ENCODE measurements around the gene LTBP2.

The LTBP2 gene

DNA sequence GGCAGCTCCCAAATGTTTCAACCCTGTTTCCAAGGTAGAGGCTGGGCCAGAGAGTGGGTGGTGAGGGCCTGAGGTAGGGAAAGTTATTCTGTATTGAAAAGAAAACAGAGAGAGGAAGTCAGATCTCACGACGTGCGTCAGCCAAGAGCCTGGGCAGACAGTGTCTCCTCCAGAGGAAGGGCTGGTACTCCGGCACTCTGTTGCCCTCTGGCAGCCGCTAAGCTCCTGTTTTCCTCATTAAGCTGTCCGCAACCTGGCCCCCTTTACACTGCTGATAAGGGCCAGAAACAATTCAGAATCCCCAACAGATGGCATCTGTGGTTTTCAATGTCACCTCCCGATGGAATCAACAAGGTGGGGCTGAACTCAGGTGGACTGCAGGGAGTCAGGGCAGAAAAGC lies 26.0 kb upstream of the LTBP2 start:
- no peak for DNase-seq (ENCODE audit: low spot score)

DNA sequence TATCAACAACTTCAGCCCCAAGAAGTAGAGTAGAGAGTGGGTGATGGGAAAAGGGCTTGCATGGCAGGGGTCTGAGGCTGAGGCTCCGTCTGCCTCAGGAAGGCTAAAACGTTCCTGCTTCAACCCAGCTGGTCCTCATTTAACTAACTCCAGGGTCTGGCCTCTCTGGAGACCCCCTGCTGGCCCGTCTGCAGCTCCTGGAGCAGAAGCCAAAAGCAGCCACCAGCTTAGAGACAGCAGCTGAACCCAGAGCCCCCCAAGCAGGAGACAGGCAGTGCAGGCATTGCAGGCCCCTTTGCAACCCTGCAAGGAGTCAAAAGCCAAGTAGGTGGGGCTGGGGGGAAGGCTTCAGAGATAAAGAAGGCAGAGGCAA lies 25.1 kb upstream of the LTBP2 start:
- no peak for DNase-seq (ENCODE audit: low spot score)

DNA sequence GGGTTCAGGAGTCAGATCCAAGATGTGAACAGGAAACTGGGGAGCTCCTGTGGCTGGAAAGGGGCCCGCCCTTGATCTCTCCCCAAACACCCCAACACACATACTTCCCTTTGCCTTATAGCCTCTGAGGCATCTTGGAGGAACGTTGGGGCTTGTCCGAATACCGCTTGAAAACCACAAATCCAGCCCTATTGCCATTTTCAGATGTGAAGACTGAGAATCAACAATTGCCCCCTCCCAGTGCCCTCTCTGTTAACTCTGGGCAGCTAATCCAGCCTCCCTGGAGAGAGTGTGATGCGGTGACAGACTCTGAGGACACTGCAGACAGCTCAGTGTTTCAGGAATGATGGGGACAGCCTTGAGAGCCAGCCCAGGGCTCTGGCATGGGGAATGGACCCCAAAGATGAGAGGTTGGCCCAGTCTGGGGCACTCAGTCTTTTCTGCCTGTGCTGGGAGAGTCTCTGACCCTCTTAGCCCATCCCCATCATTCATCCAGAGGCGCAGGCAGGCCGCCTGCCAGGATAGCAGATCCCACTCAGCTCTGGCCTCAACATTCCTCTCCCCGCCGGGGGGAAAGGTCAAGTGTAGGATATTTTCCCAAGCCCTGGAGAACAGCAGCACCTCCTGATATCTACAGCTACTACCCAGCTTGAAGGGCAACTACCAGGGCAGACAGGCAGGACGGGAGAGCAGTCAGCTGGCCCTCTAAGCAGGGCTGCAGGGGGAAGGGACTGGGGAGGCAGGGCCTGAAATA lies 24.6 kb upstream of the LTBP2 start:
- DNase-seq (ENCODE audit: low spot score), result no peak

DNA sequence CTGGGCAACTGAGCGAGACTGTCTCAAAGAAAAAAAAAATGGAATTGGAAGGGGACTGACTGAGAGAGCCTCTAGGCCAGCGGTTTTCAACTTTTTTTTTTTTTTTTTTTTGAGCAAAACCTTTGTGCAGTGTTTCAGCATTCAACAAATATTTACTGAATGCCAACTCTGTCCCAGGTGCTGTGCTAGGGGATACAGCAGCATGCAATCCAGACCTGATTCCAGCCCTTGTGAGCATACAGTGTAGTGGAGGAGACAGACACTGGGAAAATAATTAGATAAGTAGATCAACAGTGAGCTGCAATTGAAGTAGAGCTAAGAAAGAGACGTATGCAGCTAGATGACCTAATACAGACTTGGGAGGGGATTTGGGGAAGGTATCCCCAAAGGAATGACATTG lies 23.8 kb upstream of the LTBP2 start:
- no peak for DNase-seq (ENCODE audit: low spot score)

DNA sequence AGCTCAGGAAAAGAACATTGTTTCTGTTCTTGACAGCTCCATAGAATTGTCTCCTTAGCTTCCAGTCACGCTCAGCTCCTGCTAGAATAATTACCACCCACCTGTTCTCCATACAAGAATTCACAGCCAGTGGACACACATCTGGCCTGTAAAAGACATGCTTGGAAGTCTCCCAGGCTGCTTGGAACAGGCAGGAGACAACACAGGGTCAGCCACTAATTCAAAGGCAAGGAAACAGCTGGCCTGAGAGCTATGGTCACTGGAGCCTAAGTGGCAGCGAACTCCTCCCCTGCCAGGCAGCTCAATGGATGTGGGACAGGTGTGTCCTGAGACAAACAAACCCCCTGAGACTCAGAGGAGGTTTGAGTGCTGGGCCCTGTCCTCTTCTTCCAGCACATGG lies 22.9 kb upstream of the LTBP2 start:
- DNase-seq (ENCODE audit: low spot score), result no peak

DNA sequence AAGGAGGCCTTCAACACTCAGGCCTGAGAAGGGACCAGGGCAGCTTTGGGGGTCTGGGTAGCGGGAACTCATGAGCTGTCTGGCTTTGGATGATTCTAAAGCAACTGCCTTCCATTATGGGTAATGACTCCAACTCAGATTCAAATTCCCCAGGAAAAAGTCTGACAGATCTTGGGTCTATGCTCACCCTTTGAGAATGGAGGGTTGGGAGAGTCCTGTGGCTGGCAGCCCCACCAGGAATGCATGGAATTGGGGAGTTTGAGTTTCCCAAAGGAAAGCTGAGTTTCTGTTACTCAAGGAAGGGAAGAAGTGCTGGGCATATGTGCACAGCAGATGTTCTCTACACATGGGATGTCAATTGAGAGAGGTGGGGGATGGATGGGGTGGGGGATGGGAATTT lies 22.4 kb upstream of the LTBP2 start:
- no peak for DNase-seq (ENCODE audit: low spot score)

DNA sequence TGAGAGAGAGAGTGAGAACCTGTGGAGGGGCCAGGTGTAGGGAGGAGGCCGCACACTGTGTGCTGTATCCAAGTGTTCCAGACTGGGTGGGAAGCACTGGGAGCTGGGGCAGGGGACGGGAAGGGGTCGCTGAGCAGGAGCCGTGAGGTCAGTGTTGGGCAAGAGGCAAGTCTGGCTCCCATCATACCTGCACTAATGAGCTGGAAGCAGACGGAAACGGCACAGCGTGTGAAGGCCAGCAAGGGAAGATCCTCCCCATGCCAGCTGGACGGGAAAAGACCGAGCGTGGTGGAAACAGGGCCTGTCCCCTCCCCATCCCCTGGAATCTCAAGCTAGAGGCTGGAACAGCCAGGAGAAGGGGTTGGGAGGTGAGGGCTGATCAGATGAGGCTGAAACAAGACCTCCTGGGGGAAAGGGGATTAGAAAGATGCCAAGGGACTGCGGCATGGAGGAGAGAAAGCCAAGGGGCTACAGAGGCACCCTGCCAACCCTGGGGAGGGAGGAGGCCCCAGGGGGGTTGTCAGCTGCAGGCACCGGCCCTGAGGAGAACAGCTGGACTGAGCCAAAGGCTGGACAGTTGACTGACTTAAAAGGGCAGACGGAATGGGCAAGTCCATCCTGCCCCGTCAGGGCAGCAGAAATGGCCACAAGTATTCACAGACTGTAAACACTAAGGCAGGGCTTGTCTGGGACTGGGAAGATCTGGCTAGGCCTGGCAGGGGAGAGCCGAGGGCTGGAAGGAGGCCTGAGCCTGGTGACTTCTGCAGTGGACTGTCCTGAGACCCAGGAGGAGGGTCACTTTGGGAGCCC lies 19.0 kb upstream of the LTBP2 start:
- DNase-seq (ENCODE audit: low spot score), result no peak

DNA sequence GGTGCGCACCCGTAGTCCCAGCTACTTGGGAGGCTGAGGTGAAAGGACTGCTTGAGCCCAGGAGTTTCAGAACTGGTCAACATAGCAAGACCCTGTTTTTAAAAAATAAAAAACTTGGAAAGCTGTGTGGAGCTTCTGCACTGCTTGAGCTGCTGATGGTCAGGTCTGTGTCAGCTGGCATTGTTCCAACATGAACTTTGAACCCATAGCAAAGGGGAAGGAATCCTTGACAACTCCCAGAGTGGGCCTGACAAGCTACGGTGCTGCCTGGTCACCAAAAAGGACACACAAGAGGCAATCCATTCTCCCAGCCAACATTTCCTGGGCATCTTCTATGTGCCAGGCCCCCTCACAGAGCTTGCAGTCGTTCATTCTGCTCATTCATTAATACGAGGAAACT lies 16.4 kb upstream of the LTBP2 start:
- no peak for DNase-seq (ENCODE audit: low spot score)

DNA sequence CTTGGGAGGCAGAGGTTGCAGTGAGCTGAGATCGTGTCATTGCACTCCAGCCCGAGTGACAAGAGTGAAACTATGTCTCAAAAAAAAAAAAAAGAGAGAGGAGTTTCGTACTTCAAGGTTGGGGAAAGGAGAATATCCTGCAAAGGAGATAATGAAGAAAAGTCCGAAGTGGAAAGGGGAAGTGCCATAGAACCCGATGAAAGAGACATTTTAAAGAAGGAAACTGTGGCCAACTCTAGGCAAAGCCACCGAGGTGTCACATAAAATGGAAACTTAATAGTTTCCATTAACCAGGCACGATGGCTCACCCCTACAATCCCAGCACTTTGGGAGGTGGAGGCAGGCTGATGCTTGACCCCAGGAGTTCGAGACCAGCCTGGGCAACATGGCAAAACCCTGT lies 15.0 kb upstream of the LTBP2 start:
- DNase-seq (ENCODE audit: low spot score), result no peak

DNA sequence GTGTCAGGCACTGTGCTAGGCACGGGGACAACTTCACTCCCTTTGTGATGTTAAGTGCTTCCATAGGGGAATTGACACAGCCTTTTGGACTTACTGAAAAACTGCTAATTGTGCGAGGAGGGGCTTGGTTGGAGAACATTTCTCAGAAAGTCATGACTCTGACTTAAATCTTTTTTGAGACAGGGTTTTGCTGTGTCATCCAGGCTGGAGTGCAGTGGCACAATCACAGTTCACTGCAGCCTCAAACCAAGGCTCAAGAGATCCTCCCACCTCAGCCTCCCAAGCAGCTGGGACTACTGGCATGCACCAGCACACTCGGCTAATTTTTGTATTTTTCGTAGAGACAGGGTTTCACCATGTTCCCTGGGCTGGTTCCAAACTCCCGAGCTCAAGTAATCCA lies 10.2 kb upstream of the LTBP2 start:
- no peak for DNase-seq (ENCODE audit: low spot score)

DNA sequence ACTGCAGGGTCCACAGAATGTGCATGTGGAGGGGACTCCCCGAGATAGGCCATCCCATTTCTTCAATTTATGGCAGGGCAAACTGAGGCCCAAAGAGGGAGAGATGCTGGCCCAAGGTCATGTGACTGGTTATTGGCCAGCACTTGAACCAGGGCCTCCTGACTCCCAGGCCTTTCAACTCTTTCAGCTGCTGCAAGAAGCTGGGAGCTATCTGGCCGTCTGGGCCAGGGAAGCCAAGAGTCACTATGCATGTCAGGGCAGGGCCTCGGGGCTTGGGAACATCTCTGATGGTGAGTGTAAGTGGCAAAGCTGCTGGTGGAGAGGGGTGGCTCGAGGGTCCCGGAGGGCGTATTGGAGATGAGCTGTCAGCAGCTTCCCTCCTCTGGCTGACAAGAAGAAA lies 9.5 kb upstream of the LTBP2 start:
- DNase-seq (ENCODE audit: low spot score), result no peak

DNA sequence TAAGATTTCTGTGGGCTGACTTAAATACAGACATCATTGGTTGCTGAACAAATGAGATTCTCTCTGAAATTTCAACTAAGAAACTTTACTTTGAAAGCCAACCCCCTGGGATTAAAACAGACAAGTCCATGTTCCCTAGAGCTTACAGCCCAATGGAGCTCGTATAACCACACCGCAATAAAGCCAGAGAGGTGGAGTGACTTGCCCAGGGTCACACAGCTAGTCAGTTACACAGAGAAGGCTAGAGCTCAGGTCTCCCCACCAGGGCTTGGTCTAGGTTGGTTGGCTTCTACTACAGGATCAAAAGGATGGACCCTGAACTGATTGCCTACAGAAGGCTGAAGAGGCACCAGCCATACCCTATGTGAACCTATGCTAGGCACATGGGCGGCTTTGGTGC lies 8.9 kb upstream of the LTBP2 start:
- no peak for DNase-seq (ENCODE audit: low spot score)

DNA sequence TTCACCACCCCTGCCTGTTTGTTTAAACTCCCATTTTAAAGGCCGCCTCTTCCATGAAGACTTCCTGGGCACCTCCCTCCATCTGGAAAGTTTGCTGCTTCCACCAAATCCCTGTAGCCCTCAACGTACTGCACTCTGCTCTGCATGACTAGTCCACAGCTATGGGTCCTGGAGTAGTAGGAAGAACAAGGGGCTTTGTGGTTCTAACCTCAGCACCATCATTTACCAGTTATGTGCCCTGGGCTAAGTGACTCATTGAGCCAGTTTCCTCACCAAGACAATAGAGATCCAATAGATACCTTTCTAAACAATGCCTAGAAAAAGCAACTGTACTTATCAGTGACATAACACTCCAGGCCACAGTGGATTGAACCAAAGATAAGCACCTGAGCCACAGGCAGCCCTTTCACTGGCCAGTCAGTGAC lies 8.5 kb upstream of the LTBP2 start:
- DNase-seq (ENCODE audit: low spot score), result no peak

DNA sequence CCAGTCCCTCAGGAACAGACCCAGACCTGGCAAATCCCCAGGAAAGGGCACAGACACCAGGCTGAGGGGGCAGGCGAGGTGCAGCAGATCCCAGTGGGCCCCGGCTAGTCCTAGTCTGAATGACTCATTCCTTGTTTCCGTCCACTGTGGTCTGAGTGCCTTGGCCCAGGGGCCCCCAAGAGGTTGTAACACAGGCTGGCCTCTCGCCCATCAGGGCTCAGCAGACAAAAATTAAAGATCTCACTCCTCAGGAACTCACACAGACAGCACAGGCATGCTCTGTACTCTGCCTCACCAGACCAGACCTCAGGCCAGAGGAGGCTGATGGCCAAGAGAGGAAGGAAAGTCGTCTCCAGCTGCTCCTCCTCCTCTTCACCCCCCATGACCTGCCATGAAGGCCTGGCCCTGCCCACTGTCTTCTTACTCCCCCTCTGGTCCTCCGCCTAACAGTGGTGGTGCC lies 7.7 kb upstream of the LTBP2 start:
- no peak for DNase-seq (ENCODE audit: low spot score)

DNA sequence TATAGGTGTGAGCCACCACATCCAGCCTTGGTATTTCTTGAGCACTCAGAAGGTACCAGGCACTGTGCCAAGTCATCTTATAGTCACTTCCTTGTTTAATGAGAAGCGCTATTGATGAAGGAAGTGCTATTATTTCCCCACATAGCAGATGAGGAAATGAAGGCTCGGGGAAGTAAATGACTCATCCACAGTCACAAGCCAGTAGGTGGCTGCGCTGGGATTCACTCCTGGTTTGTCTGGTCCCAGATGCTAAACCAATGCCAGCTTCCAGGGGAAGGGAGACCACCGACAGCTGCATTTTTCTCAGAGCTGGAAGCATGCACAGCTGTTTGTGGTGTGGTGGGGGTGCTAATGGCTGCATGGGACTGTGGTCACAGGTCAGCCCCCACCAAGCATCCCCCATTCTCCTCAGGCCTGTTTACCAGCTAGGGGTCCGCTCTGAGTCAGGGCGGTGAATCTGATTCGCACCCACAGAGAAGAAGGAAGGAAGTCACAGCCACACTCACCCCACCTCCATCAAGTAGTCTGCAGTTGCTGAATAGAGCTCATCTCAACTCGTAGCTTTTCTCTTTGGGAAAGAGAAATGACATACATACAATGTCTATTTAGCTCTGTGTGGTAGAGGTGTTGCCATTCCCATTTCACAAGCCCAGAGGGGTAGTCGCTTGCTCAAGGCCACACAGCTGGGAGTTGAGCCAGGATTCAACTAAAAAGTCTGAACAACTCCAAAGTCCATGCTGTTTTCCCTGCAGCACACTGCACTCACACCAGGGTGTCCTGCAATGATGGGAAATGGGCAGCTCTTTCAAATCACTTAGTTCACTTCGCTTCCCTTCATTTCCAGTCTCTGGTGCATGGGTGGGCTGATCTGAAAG lies 6.3 kb upstream of the LTBP2 start:
- no peak for DNase-seq (ENCODE audit: low spot score)

DNA sequence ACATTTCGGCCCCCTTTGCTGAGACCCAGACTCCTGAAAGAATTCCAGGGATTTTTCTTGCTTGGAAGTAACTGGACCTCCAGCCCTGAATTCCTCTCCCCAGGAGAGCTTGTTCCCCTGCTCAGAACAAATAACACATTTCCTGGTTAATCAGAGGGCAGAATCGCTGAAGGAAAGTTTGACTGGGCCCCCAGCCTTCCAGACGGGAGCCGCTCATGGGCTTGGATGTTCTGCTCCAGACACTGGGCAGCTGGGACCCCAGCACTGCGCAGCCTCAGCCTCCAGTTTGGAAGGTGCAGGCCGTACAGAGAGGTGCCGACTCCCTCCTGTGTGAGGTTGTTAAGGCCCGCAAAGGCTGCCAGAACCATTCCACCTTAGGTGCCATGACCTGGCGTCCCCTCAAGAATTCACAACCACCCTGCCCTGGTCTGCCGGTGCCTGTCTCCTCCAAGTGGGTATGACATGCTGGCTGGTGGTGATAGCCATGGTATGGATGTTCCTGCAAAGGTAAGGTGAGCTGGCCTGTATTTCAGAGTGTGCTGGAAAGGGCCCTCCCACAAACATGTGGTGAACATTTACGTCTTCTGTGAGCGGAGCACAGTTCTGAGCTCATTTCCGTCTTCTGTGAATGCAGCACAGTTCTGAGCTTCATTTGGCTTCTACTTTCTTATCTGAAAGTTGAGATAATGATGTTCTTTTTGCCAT lies 5.1 kb upstream of the LTBP2 start:
- DNase-seq (ENCODE audit: low spot score), result no peak

DNA sequence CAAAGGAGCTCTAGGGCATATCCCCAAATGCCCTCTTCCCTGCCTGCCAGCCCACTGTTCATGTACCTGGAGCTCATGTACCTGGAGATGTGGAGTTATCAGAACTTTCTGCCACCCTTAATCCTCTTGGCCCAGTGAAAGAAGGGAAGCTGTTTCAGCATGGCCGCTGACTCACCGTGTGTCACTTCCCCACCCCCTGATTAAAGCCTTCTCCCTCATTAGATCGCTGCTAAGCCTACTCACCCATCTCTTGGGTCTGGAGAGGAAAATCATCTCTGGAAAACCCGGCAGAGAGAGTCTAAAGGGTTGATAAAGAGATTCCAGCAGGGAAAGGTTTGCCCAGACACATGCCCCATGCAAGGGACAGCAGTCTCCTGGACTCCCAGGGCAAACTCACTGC lies 4.5 kb upstream of the LTBP2 start:
- no peak for DNase-seq (ENCODE audit: low spot score)

DNA sequence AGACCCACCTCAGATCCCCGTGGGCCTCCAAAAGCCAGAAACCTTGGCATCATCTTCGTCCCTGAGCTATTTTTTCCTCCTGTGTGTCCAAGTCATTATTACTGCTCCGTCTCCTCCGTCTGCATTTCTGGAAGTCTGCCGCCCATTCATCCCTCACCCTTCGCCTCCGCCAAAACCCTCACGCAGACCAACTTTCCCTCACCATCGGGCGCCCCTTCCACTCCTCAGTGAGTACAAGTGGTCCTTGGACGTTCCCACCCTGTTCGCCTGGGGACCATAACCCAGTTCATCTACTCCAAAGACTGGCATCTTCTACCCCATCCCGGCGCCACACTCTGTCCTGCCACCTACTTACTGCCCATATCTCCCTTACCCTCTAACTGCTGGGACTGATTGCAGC lies 3.7 kb upstream of the LTBP2 start:
- DNase-seq (ENCODE audit: low spot score), result no peak

DNA sequence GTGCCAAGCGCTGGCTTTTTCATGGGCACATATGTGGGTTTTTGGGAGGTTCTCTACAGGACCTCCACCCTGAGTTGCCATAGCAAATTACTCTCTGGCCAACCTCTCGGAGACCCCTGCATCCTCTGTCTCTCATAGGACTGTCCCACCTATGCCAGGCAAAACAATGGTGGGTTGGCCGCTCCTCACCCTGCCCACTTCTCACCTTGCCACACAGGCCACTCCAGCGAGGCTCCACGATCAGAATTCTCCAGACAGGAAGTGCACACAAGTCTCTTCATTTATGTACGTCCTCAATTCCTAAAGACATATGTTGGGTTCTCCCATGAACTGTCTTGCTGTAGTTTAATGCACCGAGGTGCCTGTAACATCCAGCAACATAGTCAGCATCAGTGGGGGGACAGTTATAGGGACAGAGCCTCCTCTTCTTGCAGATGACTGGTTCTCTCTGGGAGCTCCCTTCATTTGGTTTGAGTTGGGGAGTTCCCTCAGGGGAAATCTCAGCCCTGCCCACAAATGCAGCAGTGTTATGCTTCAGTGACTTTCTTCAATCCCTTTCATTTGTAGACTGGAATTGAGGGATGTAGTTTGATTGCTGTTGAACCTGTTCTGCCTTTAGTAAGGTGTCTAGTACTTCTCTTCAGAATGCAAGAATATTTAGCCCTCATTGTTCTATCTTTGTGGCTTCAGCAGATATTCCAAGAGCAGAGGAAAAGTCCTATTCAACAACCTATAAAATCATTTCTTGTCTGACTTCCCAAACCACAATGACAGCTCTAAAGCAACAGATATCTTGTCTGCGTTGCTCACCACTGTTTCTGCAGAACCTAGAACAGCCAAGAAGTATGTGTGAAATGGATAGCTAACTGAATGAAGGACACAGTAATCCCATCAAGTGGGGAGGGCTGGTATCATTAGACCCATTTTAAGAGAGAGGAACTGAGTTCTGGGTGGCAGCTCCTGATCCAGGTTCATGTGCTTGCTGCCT lies 2.8 kb upstream of the LTBP2 start:
- DNase-seq (ENCODE audit: low spot score), result no peak

DNA sequence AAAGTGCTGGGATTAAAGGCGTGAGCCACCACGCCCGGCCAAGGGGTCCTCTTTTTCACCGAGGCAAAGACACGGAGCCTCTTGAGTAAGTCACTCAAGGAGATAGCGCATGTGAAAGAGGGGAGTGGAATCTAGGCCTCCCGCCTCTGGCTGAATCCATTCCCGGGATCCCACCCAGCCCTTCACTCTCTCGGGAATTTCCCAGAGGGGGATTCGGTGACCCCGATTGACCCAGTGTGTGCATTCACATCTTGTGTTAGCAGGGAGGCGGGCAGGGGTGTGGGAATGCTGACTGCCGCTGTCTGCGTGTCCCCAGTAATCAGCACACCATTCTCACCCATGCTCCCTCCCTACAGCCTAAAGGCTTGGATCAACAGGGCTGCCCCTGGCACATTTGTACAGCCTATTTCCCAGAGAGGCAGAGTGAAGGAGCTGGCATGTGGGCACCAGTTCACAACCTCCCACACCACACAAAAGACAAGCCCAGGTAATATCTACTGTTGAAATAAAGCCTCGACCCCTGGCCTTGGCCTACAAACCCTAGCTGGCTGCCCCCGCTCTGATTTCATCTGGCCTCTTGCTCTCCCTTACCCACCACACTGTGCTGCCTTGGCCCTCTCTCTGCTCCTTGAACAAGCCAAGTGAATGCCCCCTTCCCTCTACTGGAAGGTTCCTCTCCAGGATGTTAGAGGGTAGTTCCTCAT lies 1.3 kb upstream of the LTBP2 start:
- no peak for DNase-seq (ENCODE audit: low spot score)

Measured in iPS-NIHi11 (cell line).